IMR-90 (cell line): Measurements from ENCODE around the gene MED26. TPM values are rescaled to one million over a fixed set of nuclear protein-coding genes. Genes with fewer than 3 reads are reported as not detected.

Source experiments
- ATAC-seq: fragments of 200-7000 bp; cut with Tn5 transposase; 2 replicates; pipeline ENCODE4 v1.9.1; 2020; ENCODE audit warnings: low read depth, mild to moderate bottlenecking, moderate library complexity
- BruUV-seq: library from RNA; stranded (reverse); fragments of 400-500 nt; replicated peaks from 2 replicates; lab custom pipeline; 2021; lab: Mats Ljungman, UMichigan
- CTCF ChIA-PET: fragments of 300-600 bp; formaldehyde crosslinking; extraction: SDS; loops from one replicate; lab custom pipeline; 2021; ENCODE audit warnings: antibody characterized with exemption; lab: Yijun Ruan, JAX
- POLR2A ChIA-PET: fragments of 300-600 bp; sonication (Branson Sonifier 250); formaldehyde crosslinking; loops from one replicate; lab custom pipeline; 2022; ENCODE audit warnings: antibody characterized with exemption; ENCODE audit not compliant: unreplicated experiment; lab: Charles Lee
- DNase-seq: peaks from one replicate; pipeline ENCODE4 v3.0.0; 2013
- H2AFZ ChIP-seq: replicated peaks from 2 replicates; pipeline ENCODE3; 2013; ENCODE audit warnings: low read length, mild to moderate bottlenecking; ENCODE audit not compliant: poor library complexity
- H2AK5ac ChIP-seq: 2 replicates; pipeline ENCODE4 v1.6.1; 2013; ENCODE audit warnings: low read depth, low read length, inconsistent platforms
- H2AK9ac ChIP-seq: replicated peaks from 2 replicates; pipeline ENCODE3; 2013; ENCODE audit warnings: mild to moderate bottlenecking, low read depth, low read length, moderate library complexity; ENCODE audit not compliant: poor library complexity
- H2BK120ac ChIP-seq: 2 replicates; pipeline ENCODE4 v1.6.1; 2013; ENCODE audit warnings: low read depth, low read length, inconsistent platforms
- H2BK15ac ChIP-seq: 3 replicates; pipeline ENCODE4 v1.6.1; 2013; ENCODE audit warnings: low read depth, low read length, inconsistent platforms
- H2BK20ac ChIP-seq: 2 replicates; pipeline ENCODE4 v1.6.1; 2013; ENCODE audit warnings: low read depth, mild to moderate bottlenecking, inconsistent platforms, low read length, moderate library complexity
- H2BK5ac ChIP-seq: 2 replicates; pipeline ENCODE4 v1.6.1; 2013; ENCODE audit warnings: mild to moderate bottlenecking, low read depth, low read length, inconsistent platforms; ENCODE audit not compliant: poor library complexity, severe bottlenecking
- H3K14ac ChIP-seq: replicated peaks from 2 replicates; pipeline ENCODE4 v1.6.1; 2013; ENCODE audit warnings: low read depth, low read length, inconsistent platforms
- H3K18ac ChIP-seq: 2 replicates; pipeline ENCODE4 v1.6.1; 2013; ENCODE audit warnings: low read depth, low read length, control low read depth
- H3K23ac ChIP-seq: 2 replicates; pipeline ENCODE4 v1.6.1; 2013; ENCODE audit warnings: low read depth, low read length, inconsistent platforms
- H3K27ac ChIP-seq: 2 replicates; pipeline ENCODE4 v1.5.1; 2013; ENCODE audit warnings: mild to moderate bottlenecking, control low read depth, low read length; ENCODE audit not compliant: insufficient read depth
- H3K27me3 ChIP-seq: 2 replicates; pipeline ENCODE4 v1.6.1; 2013; ENCODE audit warnings: low read length; ENCODE audit not compliant: control insufficient read depth, insufficient read depth
- H3K36me3 ChIP-seq: 2 replicates; pipeline ENCODE4 v1.6.1; 2013; ENCODE audit warnings: low read length, mixed read lengths; ENCODE audit not compliant: control insufficient read depth, insufficient read depth
- H3K4ac ChIP-seq: 2 replicates; pipeline ENCODE4 v1.6.1; 2013; ENCODE audit warnings: low read depth, low read length, inconsistent platforms
- H3K4me1 ChIP-seq: 2 replicates; pipeline ENCODE4 v1.6.1; 2013; ENCODE audit warnings: low read length, mixed read lengths; ENCODE audit not compliant: control insufficient read depth, insufficient read depth
- H3K4me2 ChIP-seq: 2 replicates; pipeline ENCODE4 v1.6.1; 2013; ENCODE audit warnings: low read depth, mild to moderate bottlenecking, control low read depth, low read length, moderate library complexity
- H3K4me3 ChIP-seq: 2 replicates; pipeline ENCODE4 v1.5.1; 2013; ENCODE audit warnings: low read depth, mild to moderate bottlenecking, control low read depth, low read length, moderate library complexity; ENCODE audit not compliant: insufficient read depth
- H3K56ac ChIP-seq: 2 replicates; pipeline ENCODE4 v1.6.1; 2013; ENCODE audit warnings: low read length, inconsistent platforms; ENCODE audit not compliant: insufficient read depth; ENCODE audit errors: extremely low read depth
- H3K79me1 ChIP-seq, 2 experiments: 2 replicates each; pipeline ENCODE4 v1.6.1; 2013; ENCODE audit warnings: low read length in 2 of 2, inconsistent platforms in 1 of 2, low read depth in 1 of 2
- H3K9ac ChIP-seq: 2 replicates; pipeline ENCODE4 v1.6.1; 2013; ENCODE audit warnings: low read depth, low read length, control low read depth
- H3K9me1 ChIP-seq: 2 replicates; pipeline ENCODE4 v1.6.1; 2013; ENCODE audit warnings: low read length, inconsistent platforms; ENCODE audit not compliant: insufficient read depth
- H3K9me3 ChIP-seq: 2 replicates; pipeline ENCODE4 v1.6.1; 2013; ENCODE audit warnings: low read length; ENCODE audit not compliant: control insufficient read depth, insufficient read depth
- H4K20me1 ChIP-seq: 2 replicates; pipeline ENCODE4 v1.6.1; 2013; ENCODE audit warnings: low read length, inconsistent platforms; ENCODE audit not compliant: insufficient read depth
- H4K5ac ChIP-seq: 2 replicates; pipeline ENCODE4 v1.6.1; 2013; ENCODE audit warnings: mild to moderate bottlenecking, low read depth, low read length, control low read depth
- H4K8ac ChIP-seq, 2 experiments: 2 replicates each; pipeline ENCODE4 v1.6.1; 2013; ENCODE audit warnings: low read depth in 2 of 2, low read length in 2 of 2, control low read depth in 1 of 2, inconsistent platforms in 1 of 2
- H4K91ac ChIP-seq: 2 replicates; pipeline ENCODE4 v1.6.1; 2013; ENCODE audit warnings: low read depth, low read length, inconsistent platforms; ENCODE audit not compliant: insufficient read depth
- CHD1 ChIP-seq: IDR thresholded peaks from 2 replicates; pipeline ENCODE4 v1.6.1; 2012; ENCODE audit warnings: low read depth, low read length, improper control_type of control experiment
- MXI1 ChIP-seq: IDR thresholded peaks from 2 replicates; pipeline ENCODE4 v1.6.1; 2012; ENCODE audit warnings: low read depth, mild to moderate bottlenecking, low read length, moderate library complexity, borderline replicate concordance
- NFE2L2 ChIP-seq: fragments of 150-350 bp; IDR thresholded peaks from 2 replicates; pipeline ENCODE4 v1.6.1; 2016; ENCODE audit warnings: low read depth, mild to moderate bottlenecking, low read length
- RAD21 ChIP-seq: IDR thresholded peaks from 2 replicates; pipeline ENCODE4 v1.6.1; 2012; ENCODE audit warnings: low read length, improper control_type of control experiment
- WGBS, 2 experiments: methylation state at CpG; one replicate each; pipeline versions ENCODE4 v1.1.5 to v1.1.7; 2013; ENCODE audit warnings: missing lambda C conversion rate in 2 of 2; ENCODE audit not compliant: insufficient read length in 1 of 2; ENCODE audit errors: extremely low coverage in 2 of 2; 5-methylcytosine and 5-hydroxymethylcytosine counted together
- dilution Hi-C: fragments of 300-500 bp; cut with HindIII; formaldehyde crosslinking; loops from one replicate; pipeline ENCODE4 v1.14.3; 2018; ENCODE audit warnings: low sequenced_read_pairs; ENCODE audit not compliant: unreplicated experiment
- in situ Hi-C: fragments of 300-500 bp; cut with MboI; formaldehyde crosslinking; loops from 3 replicates; pipeline ENCODE4 v1.14.3; 2019; ENCODE audit warnings: low sequenced_read_pairs, inconsistent platforms, mixed read lengths
- intact Hi-C: fragments of 100-400 bp; cut with micrococcal nuclease; formaldehyde crosslinking; loops from 2 replicates; pipeline ENCODE4 v1.10.0; 2022
- polyA plus RNA-seq, 3 experiments: library from polyadenylated mRNA; depleted of rRNA; stranded (reverse); fragments of >200 nt; gene quantifications; 2 replicates each; pipeline ENCODE4 v1.2.3, GENCODE V29; 2012; ENCODE audit warnings: low replicate concordance in 1 of 3
- total RNA-seq: library from RNA; depleted of rRNA; stranded (reverse); fragments of >200 nt; gene quantifications from 2 replicates; pipeline ENCODE4 v1.2.3, GENCODE V29; 2012

Gene MED26
- total and polyA plus RNA-seq, 2 of the 4 experiments (the other 2 are of a cell fraction) = 2.0 to 4.0 TPM

- H3K56ac ChIP-seq = no peak overlapping the region
- peak overlapping the region; percentile 38 for H2AK9ac ChIP-seq
- H3K27ac ChIP-seq = no peak overlapping the region
- peaks cover 19% of the 10 kb centered on the region for H4K20me1 ChIP-seq
- ChIA-PET CTCF (no interaction called here), POLR2A (no interaction called here)
- H3K79me1 ChIP-seq = peaks cover 38 to 81% of the 10 kb centered on the region in 2 experiments
- no peak for ATAC-seq
- H3K27me3 ChIP-seq = no peaks in the 10 kb centered on the region
- H3K9me1 ChIP-seq = peaks cover 23% of the 10 kb centered on the region
- DNase-seq = no peak
- 0 out of 4 replicates have a peak overlapping the region, but pooled peaks of 1 of the 2 experiments have one; percentile 8 for H4K8ac ChIP-seq
- H2BK20ac ChIP-seq = no peak overlapping the region
- no peak overlapping the region for H3K23ac ChIP-seq
- BruUV-seq = no TSS peak
- H3K4me1 ChIP-seq = peaks cover 13% of the 10 kb centered on the region
- dilution Hi-C loops = no loop called here
- H2BK5ac ChIP-seq = no peak overlapping the region
- no peak overlapping the region for H3K9ac ChIP-seq
- H2BK120ac ChIP-seq = no peak overlapping the region
- H3K9me3 ChIP-seq = no peaks in the 10 kb centered on the region
- intact Hi-C loops = loop anchor here (5.0 kb wide), 1 partner anchor 58 kb away; the partner anchor contains the start of gene MED26
- in situ Hi-C loops = no loop called here
- peaks cover 32% of the 10 kb centered on the region for H3K36me3 ChIP-seq
- H4K5ac ChIP-seq = no peak overlapping the region
- 0 out of 2 replicates have a peak overlapping the region, but pooled peaks have one; percentile 88 for H2AK5ac ChIP-seq
- no peak overlapping the region for H3K14ac ChIP-seq
- TF ChIP-seq CHD1 (no peak), MXI1 (no peak), RAD21 (no peak), NFE2L2 (no peak)
- no peak overlapping the region; the same call in 2 of the 3 replicates for H2BK15ac ChIP-seq
- no peak overlapping the region for H2AFZ ChIP-seq
- H3K4me2 ChIP-seq = no peak overlapping the region
- peak overlapping the region; percentile 65; the same call in 1 of the 2 replicates for H3K4ac ChIP-seq
- no peak overlapping the region for H3K18ac ChIP-seq
- H4K91ac ChIP-seq = no peak overlapping the region
- no peak overlapping the region for H3K4me3 ChIP-seq
- WGBS, 2 experiments = 94% methylated on average over 10 of the region's 17 CpGs; no CpG with 5 or more reads in 1 of the 2 experiments
Measured at GRCh38 chr19:16569609-16570320, 58.2 kb downstream of the MED26 start.
